Activated CD4-positive, alpha-beta T cell treated with anti-CD3 and anti-CD28 coated beads for 36 hours (primary cell): ENCODE measurements around the gene DHX9. TPM values are rescaled to one million over a fixed set of nuclear protein-coding genes. Genes with fewer than 3 reads are reported as not detected.

ENCODE experiments used
- ATAC-seq: fragments of 200-7000 bp; cut with Tn5 transposase; one replicate; pipeline ENCODE4 v1.10.0; 2021; ENCODE audit warnings: mild to moderate bottlenecking, moderate library complexity
- CTCF ChIA-PET: fragments of 350-600 bp; sonication (Branson Sonifier 250); formaldehyde crosslinking; loops from one replicate; lab custom pipeline; 2021; ENCODE audit warnings: antibody characterized with exemption; lab: Charles Lee
- POLR2A ChIA-PET: fragments of 350-600 bp; sonication (Branson Sonifier 250); formaldehyde crosslinking; loops from one replicate; lab custom pipeline; 2021; ENCODE audit warnings: antibody characterized with exemption, inconsistent platforms; lab: Charles Lee
- DNase-seq: peaks from one replicate; pipeline ENCODE4 v3.0.0-alpha.2; 2020
- H3K27ac Mint-ChIP-seq: one replicate; pipeline ENCODE4 v1.8.0; 2021; ENCODE audit warnings: mixed read lengths
- H3K27me3 Mint-ChIP-seq: one replicate; pipeline ENCODE4 v1.8.0; 2021; ENCODE audit warnings: mixed read lengths
- H3K36me3 Mint-ChIP-seq: one replicate; pipeline ENCODE4 v1.8.0; 2021; ENCODE audit warnings: low read depth, mixed read lengths
- H3K4me1 Mint-ChIP-seq: one replicate; pipeline ENCODE4 v1.8.0; 2021; ENCODE audit warnings: mixed read lengths
- H3K4me3 Mint-ChIP-seq: one replicate; pipeline ENCODE4 v1.8.0; 2021; ENCODE audit warnings: mild to moderate bottlenecking, moderate library complexity, mixed read lengths
- H3K9me3 Mint-ChIP-seq: one replicate; pipeline ENCODE4 v1.8.0; 2021; ENCODE audit warnings: low read depth, mixed read lengths
- intact Hi-C, 2 experiments: fragments of 100-400 bp; cut with DNase I in 1 of 2; cut with micrococcal nuclease in 1 of 2; formaldehyde crosslinking; loops; one replicate each; pipeline versions ENCODE4 v1.14.2 to v1.15.1; 2022 to 2024; cut with DNase I, micrococcal nuclease
- total RNA-seq, 2 experiments: library from RNA; stranded (reverse); gene quantifications; one replicate each; pipeline ENCODE4 v1.2.3, GENCODE V29; 2021

Gene DHX9
- total RNA-seq, 2 experiments from 2014 or later, result 244 to 255 TPM

DNA sequence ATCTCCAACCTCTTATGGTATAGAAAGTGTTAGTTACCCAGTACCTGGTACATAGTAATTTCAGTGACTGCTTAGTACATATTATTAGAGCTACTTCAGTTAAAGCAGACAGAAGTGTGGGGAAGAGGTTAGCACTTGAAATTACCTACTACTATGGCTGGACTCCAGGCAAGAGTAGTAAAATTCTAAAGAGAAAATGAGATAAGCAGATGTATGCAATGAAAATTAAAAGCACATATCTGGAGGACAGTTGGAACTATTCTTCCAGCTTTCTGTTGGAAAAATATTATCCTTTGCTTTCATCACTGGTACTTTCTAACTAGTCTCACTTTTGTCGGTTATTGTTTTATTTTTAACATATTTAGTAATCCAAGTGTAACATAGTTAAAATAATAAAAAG, 23.7 kb downstream of the DHX9 start:
- no peaks in the 10 kb centered on the region for H3K9me3 Mint-ChIP-seq
- DNase-seq (no peak), ATAC-seq (no peak)
- no peak overlapping the region for H3K4me3 Mint-ChIP-seq
- CTCF ChIA-PET, result no interaction called here
- H3K27ac Mint-ChIP-seq, result peak overlapping the region; percentile 77
- intact Hi-C loops, result loop anchor here in 1 of 2 experiments (1.0 to 2.0 kb wide), 2 partner anchors 12 to 18 kb away; no protein-coding TSS in a partner anchor
- POLR2A ChIA-PET, result no interaction called here
- peaks cover 81% of the 10 kb centered on the region for H3K36me3 Mint-ChIP-seq
- H3K27me3 Mint-ChIP-seq, result no peaks in the 10 kb centered on the region
- H3K4me1 Mint-ChIP-seq, result peaks cover 50% of the 10 kb centered on the region

DNA sequence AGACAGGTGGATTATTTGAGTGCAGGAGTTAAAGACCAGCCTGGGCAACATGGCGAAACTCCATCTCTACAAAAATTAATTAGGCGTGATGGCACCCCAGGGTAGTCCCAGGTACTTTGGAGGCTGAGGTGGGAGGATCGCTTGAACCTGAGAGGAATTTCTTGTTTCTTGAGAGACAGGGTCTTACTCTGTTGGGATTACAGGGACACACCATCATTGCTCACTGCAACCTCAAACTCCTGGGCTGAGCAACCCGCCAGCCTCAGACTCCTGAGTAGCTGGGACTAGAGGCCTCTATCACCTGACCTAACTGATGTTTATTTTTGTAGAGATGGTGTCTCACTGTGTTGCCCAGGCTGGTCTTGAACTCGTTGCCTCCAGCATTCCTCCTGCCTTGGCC, 24.8 kb downstream of the DHX9 start:
- peak overlapping the region; percentile 75 for H3K27ac Mint-ChIP-seq
- intact Hi-C loops, result loop anchor here in 1 of 2 experiments (2.0 kb wide), 1 partner anchor 19 kb away; no protein-coding TSS in a partner anchor
- DNase-seq, result no peak
- H3K9me3 Mint-ChIP-seq, result no peaks in the 10 kb centered on the region
- H3K27me3 Mint-ChIP-seq, result no peaks in the 10 kb centered on the region
- H3K4me1 Mint-ChIP-seq, result peaks cover 50% of the 10 kb centered on the region
- CTCF ChIA-PET, result no interaction called here
- no peak overlapping the region for H3K4me3 Mint-ChIP-seq
- POLR2A ChIA-PET, result no interaction called here
- ATAC-seq, result no peak
- peaks cover 77% of the 10 kb centered on the region for H3K36me3 Mint-ChIP-seq

DNA sequence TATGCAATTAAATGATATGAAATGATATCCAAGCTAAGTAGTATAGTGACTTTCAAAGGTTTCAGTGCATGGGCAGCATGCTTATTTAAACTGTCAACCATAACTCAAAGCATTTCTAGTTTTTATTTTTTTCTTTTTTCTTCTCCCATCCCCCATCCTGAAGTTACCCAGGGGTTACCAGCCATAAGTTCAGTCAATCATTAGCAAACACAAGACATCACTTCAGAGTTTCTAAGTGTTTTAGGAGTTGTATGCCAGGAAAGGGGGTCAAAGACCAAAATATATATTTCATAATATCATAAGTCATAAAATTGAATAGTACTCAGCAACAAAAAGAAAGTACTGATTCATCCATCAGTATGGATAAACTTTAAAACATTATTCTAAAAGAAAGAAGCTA, 28.7 kb downstream of the DHX9 start:
- no peak overlapping the region for H3K27ac Mint-ChIP-seq
- intact Hi-C loops, result no loop called here
- peaks cover 72% of the 10 kb centered on the region for H3K36me3 Mint-ChIP-seq
- ATAC-seq, result no peak
- POLR2A ChIA-PET, result no interaction called here
- H3K9me3 Mint-ChIP-seq, result no peaks in the 10 kb centered on the region
- DNase-seq, result no peak
- CTCF ChIA-PET, result interaction anchor here (1.3 to 1.5 kb wide), 2 partner anchors 9 to 21 kb away, joined by 3 to 4 read pairs; no protein-coding TSS in a partner anchor
- H3K4me1 Mint-ChIP-seq, result peaks cover 22% of the 10 kb centered on the region
- H3K4me3 Mint-ChIP-seq, result no peak overlapping the region
- H3K27me3 Mint-ChIP-seq, result no peaks in the 10 kb centered on the region

DNA sequence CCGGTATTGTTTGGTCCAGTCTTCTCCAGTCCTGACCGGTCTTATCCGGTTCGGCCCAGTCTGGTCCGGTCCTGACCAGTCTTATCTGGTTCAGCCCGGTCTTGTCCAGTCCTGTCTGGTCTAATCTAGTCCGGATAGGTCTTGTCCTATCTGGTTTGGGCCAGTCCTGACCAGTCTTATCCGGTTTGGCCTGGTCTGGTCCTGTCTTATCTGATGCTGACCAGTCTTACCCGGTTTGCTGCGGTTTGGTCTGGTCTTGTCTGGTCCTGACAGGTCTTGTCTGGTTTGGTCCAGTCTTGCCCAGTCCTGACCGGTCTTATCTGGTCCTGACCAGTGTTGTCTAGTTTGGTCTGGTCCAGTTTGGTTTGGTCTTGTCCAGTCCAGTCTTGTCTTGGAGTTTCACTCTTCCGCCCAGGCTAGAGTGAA, 30.1 kb downstream of the DHX9 start:
- POLR2A ChIA-PET, result no interaction called here
- intact Hi-C loops, result no loop called here

DNA sequence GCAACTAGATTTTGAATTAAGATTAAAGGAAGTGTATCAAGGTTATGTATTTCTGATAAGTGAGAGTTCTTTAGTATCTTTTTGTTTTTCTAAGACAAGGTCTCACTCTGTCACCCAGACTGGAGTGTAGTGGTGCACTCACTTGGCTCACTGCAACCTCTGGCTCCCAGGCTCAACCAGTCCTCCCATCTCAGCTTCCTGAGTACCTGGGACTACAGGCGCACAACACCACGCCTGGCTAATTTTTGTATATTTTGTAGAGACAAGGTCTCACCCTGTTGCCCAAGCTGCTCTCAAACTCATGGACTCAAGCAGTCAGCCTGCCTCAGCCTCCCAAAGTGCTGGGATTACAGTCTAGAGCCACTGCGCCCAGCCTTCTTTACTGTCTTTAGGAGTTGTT, 33.7 kb downstream of the DHX9 start:
- ATAC-seq, result no peak
- no peaks in the 10 kb centered on the region for H3K9me3 Mint-ChIP-seq
- POLR2A ChIA-PET, result no interaction called here
- DNase-seq, result no peak
- intact Hi-C loops, result loop anchor here in 1 of 2 experiments (10.0 kb wide), 1 partner anchor 672 kb away; no protein-coding TSS in a partner anchor
- H3K36me3 Mint-ChIP-seq, result peaks cover 80% of the 10 kb centered on the region
- no peak overlapping the region for H3K27ac Mint-ChIP-seq
- H3K27me3 Mint-ChIP-seq, result no peaks in the 10 kb centered on the region
- H3K4me1 Mint-ChIP-seq, result peaks cover 38% of the 10 kb centered on the region
- H3K4me3 Mint-ChIP-seq, result no peak overlapping the region
- CTCF ChIA-PET, result interaction anchor here (0.9 kb wide), 1 partner anchor 12 kb away, joined by 3 read pairs; no protein-coding TSS in a partner anchor

More for the DNA sequence above, 30.1 kb downstream of the DHX9 start:
- no peak overlapping the region for H3K4me3 Mint-ChIP-seq
- CTCF ChIA-PET, result no interaction called here
- DNase-seq (peak; percentile 44), ATAC-seq (peak; percentile 48)
- no peaks in the 10 kb centered on the region for H3K9me3 Mint-ChIP-seq
- peaks cover 82% of the 10 kb centered on the region for H3K36me3 Mint-ChIP-seq
- H3K27ac Mint-ChIP-seq, result peak overlapping the region; percentile 55
- H3K27me3 Mint-ChIP-seq, result no peaks in the 10 kb centered on the region
- peaks cover 30% of the 10 kb centered on the region for H3K4me1 Mint-ChIP-seq

DNA sequence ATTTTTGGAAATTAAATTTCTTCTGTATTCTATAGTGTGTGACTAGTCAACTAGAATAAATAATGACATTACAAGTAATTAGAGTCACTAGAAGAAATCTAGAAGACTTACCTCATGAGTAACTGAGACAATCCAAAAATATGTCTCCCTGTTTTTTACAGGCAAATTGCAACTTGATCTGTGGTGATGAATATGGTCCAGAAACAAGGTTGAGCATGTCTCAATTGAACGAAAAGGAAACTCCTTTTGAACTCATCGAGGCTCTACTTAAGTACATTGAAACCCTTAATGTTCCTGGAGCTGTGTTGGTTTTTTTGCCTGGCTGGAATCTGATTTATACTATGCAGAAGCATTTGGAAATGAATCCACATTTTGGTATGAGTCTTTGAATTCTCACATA, 36.7 kb downstream of the DHX9 start:
- H3K27ac Mint-ChIP-seq, result peak overlapping the region; percentile 56
- DNase-seq (no peak), ATAC-seq (no peak)
- H3K36me3 Mint-ChIP-seq, result peaks cover 87% of the 10 kb centered on the region
- H3K9me3 Mint-ChIP-seq, result no peaks in the 10 kb centered on the region
- intact Hi-C loops, result loop anchor here (5.0 to 10.0 kb wide), 2 partner anchors 34 to 669 kb away; no protein-coding TSS in a partner anchor
- ChIA-PET CTCF (interaction anchor here (1.4 to 1.6 kb wide), 2 partner anchors 8 to 13 kb away, joined by 4 read pairs; no protein-coding TSS in a partner anchor), POLR2A (no interaction called here)
- no peaks in the 10 kb centered on the region for H3K27me3 Mint-ChIP-seq
- no peak overlapping the region for H3K4me3 Mint-ChIP-seq
- peaks cover 40% of the 10 kb centered on the region for H3K4me1 Mint-ChIP-seq

DNA sequence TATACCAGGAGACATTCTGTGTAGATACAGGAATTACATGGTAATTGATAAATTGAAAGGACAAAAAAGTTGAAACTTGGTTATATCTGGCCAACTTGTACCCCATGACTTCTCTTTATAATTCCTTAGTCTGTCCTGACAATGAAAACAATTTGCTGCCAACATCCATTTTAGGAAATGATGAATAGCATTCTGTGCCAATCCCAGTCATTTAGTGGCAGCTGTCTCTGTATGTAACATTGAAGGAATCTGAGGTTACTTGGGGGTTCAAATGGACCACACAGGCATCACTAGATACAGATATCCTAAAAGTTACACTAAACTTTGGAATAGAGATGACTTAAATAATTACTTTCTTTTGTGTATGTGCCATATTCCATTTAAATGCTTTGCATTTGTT, 38.2 kb downstream of the DHX9 start:
- no peaks in the 10 kb centered on the region for H3K9me3 Mint-ChIP-seq
- ATAC-seq, result no peak
- intact Hi-C loops, result loop anchor here (5.0 to 10.0 kb wide), 2 partner anchors 35 to 667 kb away; no protein-coding TSS in a partner anchor
- no peaks in the 10 kb centered on the region for H3K27me3 Mint-ChIP-seq
- peaks cover 39% of the 10 kb centered on the region for H3K4me1 Mint-ChIP-seq
- no peak overlapping the region for H3K4me3 Mint-ChIP-seq
- H3K36me3 Mint-ChIP-seq, result peaks cover 90% of the 10 kb centered on the region
- ChIA-PET CTCF (interaction anchor here (1.4 to 1.6 kb wide), 2 partner anchors 9 to 11 kb away, joined by 4 read pairs; no protein-coding TSS in a partner anchor), POLR2A (no interaction called here)
- peak overlapping the region; percentile 73 for H3K27ac Mint-ChIP-seq
- DNase-seq, result no peak

DNA sequence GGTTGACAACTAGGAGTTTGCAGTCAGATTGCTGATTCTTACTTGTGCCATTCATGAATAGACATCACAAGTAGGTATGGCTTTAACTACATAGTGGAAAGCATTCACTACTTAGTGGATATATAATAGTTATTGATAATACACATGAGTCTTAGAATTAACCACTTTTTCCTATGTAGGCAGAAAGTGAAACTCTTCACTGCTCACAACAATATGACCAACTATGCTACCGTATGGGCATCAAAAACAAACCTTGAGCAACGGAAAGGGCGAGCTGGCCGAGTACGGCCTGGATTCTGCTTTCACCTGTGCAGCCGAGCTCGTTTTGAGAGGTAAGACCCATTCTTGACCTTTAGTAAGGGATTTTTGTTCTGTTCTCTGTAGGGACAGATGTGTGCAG, 38.7 kb downstream of the DHX9 start:
- H3K4me3 Mint-ChIP-seq, result no peak overlapping the region
- POLR2A ChIA-PET, result no interaction called here
- peaks cover 38% of the 10 kb centered on the region for H3K4me1 Mint-ChIP-seq
- peak overlapping the region; percentile 78 for H3K27ac Mint-ChIP-seq
- DNase-seq, result peak; percentile 61
- H3K36me3 Mint-ChIP-seq, result peaks cover 94% of the 10 kb centered on the region
- no peaks in the 10 kb centered on the region for H3K9me3 Mint-ChIP-seq
- no peaks in the 10 kb centered on the region for H3K27me3 Mint-ChIP-seq
- ATAC-seq, result peak; percentile 75
- intact Hi-C loops, result loop anchor here (5.0 to 10.0 kb wide), 2 partner anchors 36 to 667 kb away; no protein-coding TSS in a partner anchor
- CTCF ChIA-PET, result no interaction called here

DNA sequence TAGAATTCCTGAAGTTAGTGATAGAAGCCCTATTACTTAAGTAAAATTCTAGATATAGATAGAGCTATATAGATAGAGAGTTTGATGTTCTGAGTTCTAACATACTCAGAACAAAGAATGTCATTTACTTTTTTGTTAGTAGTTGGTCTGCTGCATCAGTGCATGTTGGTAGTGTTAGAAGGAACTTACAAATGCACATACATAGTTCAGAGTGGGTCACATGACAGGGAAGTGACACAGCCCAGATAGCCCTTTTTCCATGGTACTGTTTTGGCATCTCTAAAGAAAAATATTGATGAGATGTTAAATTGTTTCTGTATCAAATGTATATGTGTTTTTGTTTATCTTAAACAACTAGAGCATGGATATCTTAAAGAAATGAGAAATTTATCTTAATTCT, 45.7 kb downstream of the DHX9 start:
- Mint-ChIP-seq H3K4me3 (no peak overlapping the region), H3K4me1 (peaks cover 18% of the 10 kb centered on the region), H3K27me3 (no peaks in the 10 kb centered on the region), H3K9me3 (peaks cover 2% of the 10 kb centered on the region), H3K36me3 (peaks cover 91% of the 10 kb centered on the region), H3K27ac (no peak overlapping the region)
- ATAC-seq (no peak), DNase-seq (no peak)
- CTCF ChIA-PET, result interaction anchor here (1.2 kb wide), 1 partner anchor 11 kb away, joined by 3 read pairs; no protein-coding TSS in a partner anchor
- POLR2A ChIA-PET, result interaction anchor here (0.6 kb wide), 1 partner anchor 45 kb away, joined by 3 read pairs; no protein-coding TSS in a partner anchor
- intact Hi-C loops, result no loop called here

DNA sequence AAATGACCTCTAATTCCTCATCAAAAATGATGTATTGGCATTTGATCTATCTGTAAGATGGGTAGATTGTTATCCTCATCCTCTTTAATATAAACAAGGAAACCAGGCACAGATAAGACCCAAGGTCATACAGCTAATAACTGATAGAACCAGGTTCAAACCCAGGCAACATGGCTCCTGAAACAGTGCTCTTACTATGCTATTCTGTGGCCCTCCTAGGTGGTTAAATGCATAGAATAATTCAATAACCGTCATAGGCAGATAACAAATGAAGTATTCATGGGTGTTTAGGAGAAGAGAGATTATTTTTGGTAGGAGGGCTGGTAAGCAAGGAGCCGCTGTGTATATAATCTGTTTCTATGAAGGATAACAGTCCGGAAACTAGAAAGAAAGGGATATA, 46.4 kb downstream of the DHX9 start:
- H3K27ac Mint-ChIP-seq, result peak overlapping the region; percentile 73
- H3K4me1 Mint-ChIP-seq, result peaks cover 21% of the 10 kb centered on the region
- POLR2A ChIA-PET, result no interaction called here
- CTCF ChIA-PET, result no interaction called here
- H3K27me3 Mint-ChIP-seq, result no peaks in the 10 kb centered on the region
- H3K4me3 Mint-ChIP-seq, result no peak overlapping the region
- DNase-seq, result no peak
- intact Hi-C loops, result no loop called here
- peaks cover 2% of the 10 kb centered on the region for H3K9me3 Mint-ChIP-seq
- no peak for ATAC-seq
- H3K36me3 Mint-ChIP-seq, result peaks cover 92% of the 10 kb centered on the region

DNA sequence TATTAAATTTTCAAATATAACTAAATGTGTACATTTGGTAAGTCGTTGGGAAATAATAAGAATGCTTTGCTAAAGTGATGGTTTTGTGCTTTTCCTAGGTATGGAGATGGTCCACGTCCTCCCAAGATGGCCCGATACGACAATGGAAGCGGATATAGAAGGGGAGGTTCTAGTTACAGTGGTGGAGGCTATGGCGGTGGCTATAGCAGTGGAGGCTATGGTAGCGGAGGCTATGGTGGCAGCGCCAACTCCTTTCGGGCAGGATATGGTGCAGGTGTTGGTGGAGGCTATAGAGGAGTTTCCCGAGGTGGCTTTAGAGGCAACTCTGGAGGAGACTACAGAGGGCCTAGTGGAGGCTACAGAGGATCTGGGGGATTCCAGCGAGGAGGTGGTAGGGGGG, 47.8 kb downstream of the DHX9 start:
- intact Hi-C loops, result no loop called here
- POLR2A ChIA-PET, result no interaction called here
- peaks cover 21% of the 10 kb centered on the region for H3K4me1 Mint-ChIP-seq
- no peak overlapping the region for H3K4me3 Mint-ChIP-seq
- peaks cover 84% of the 10 kb centered on the region for H3K36me3 Mint-ChIP-seq
- ATAC-seq (no peak), DNase-seq (no peak)
- no peak overlapping the region for H3K27ac Mint-ChIP-seq
- no peaks in the 10 kb centered on the region for H3K27me3 Mint-ChIP-seq
- CTCF ChIA-PET, result interaction anchor here (0.6 to 0.9 kb wide), 2 partner anchors 33 to 36 kb away, joined by 3 read pairs; no protein-coding TSS in a partner anchor
- peaks cover 2% of the 10 kb centered on the region for H3K9me3 Mint-ChIP-seq
